Stomach (tissue), 9 donors: ENCODE results near the gene C1QTNF5. TPM values are rescaled to one million over a fixed set of nuclear protein-coding genes. Genes with fewer than 3 reads are reported as not detected.

Experiments used
- DNase-seq, 2 donors: peaks; one replicate each; pipeline versions ENCODE4 v3.0.0 to v3.0.0-alpha.2; 2013 to 2019
- H3K27ac ChIP-seq, 5 donors: fragments of 200-600 bp in 4 of 5; sonication (generic) in 4 of 5; one replicate each; pipeline ENCODE4 v1.5.1; 2013 to 2019; ENCODE audit warnings: mild to moderate bottlenecking in 1 of 5, moderate library complexity in 1 of 5
- H3K27me3 ChIP-seq, 3 donors: fragments of 200-600 bp; sonication (generic); one replicate each; pipeline ENCODE4 v1.5.1; 2017 to 2019; ENCODE audit warnings: mixed run types in 1 of 3
- H3K36me3 ChIP-seq, 4 donors: fragments of 200-600 bp; sonication (generic); 1 replicate in 3 of 4; 2 replicates in 1 of 4; pipeline ENCODE4 v1.5.1; 2016 to 2019
- H3K4me1 ChIP-seq, 4 donors: fragments of 200-600 bp; sonication (generic); one replicate each; pipeline ENCODE4 v1.5.1; 2016 to 2019
- H3K4me3 ChIP-seq, 4 donors: fragments of 200-600 bp; sonication (generic) in 3 of 4; one replicate each; pipeline ENCODE4 v1.5.1; 2016 to 2019; ENCODE audit warnings: mild to moderate bottlenecking in 1 of 4
- H3K9me3 ChIP-seq, 4 donors: fragments of 200-600 bp; sonication (generic); one replicate each; pipeline ENCODE4 v1.5.1; 2016 to 2019
- EP300 ChIP-seq: sonication (generic); formaldehyde crosslinking; IDR thresholded peaks from one replicate; pipeline ENCODE4 v1.6.1; 2017; ENCODE audit warnings: antibody characterized with exemption
- POLR2A ChIP-seq, 4 donors: fragments of 450-650 bp; IDR thresholded peaks; one replicate each; pipeline ENCODE4 v1.6.1; 2016; ENCODE audit warnings: antibody characterized with exemption in 4 of 4, control low read depth in 2 of 4, mild to moderate bottlenecking in 1 of 4, moderate library complexity in 1 of 4
- POLR2AphosphoS5 ChIP-seq, 3 donors: sonication (generic); formaldehyde crosslinking; IDR thresholded peaks; one replicate each; pipeline ENCODE4 v1.6.1; 2016; ENCODE audit warnings: antibody characterized with exemption in 3 of 3
- WGBS, 5 donors: extraction: QIAGEN DNeasy Blood & Tissue Kit in 3 of 5; methylation state at CpG; one replicate each; pipeline versions ENCODE4 v1.1.5 to v1.1.7; 2013 to 2018; 5-methylcytosine and 5-hydroxymethylcytosine counted together
- intact Hi-C: fragments of 100-400 bp; cut with DNase I; formaldehyde crosslinking; loops from one replicate; pipeline ENCODE4 v1.15.1; 2023; ENCODE audit warnings: low total_unique reads
- polyA plus RNA-seq, 3 donors: library from polyadenylated mRNA; stranded (reverse); fragments of 200-250 nt; gene quantifications; one replicate each; pipeline ENCODE4 v1.2.3, GENCODE V29; 2013
- total RNA-seq, 5 donors: library from RNA; depleted of rRNA; stranded (reverse); fragments of >200 nt; gene quantifications; one replicate each; pipeline versions ENCODE4 v1.1.0 to v1.2.3, GENCODE V29; 2014 to 2016
- TF ChIP-seq, protein P1 (sequence below), 7 experiments: fragments of 450-650 bp in 4 of 7; fragments of 200-600 bp in 3 of 7; sonication (generic) in 3 of 7; IDR thresholded peaks; one replicate each; pipeline ENCODE4 v1.5.1; 2016 to 2019; ENCODE audit warnings: antibody characterized with exemption in 7 of 7, control low read depth in 2 of 7, mild to moderate bottlenecking in 1 of 7
- donor health status: healthy with polysubstance abuse.
- donor health status: Bipolar disorder and iron deficiency.
- donor health status: healthy.

Gene C1QTNF5
- total and polyA plus RNA-seq, 8 donors, result 11.4 to 169 (median 19.0) TPM

DNA sequence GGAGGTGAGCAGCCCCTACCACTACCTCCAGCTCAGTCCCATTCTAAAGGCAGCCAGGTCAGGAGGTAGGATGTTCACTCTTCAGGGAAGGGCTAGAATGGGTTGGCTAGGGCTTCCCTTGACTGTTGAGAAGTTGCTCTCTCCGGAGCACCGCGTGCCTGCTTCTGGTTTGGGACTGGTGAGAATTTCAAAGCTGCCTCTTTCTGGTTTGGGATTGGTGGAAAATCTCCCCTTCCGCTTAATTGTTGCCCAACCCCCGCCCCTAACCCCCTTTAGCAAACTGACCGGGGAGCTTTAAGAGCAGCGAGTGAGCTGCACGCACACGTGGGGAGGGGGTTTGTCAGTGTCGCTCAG is 40.1 kb upstream of the C1QTNF5 start:
- Histone ChIP-seq H3K9me3 (no peaks in the 10 kb centered on the region), H3K27me3 (no peaks in the 10 kb centered on the region), H3K4me3 (peak overlapping the region; percentile 47 to 57 (median 51)), H3K27ac (peak overlapping the region in 3 of 5 donors; percentile 66 to 85 (median 71)), H3K4me1 (peaks cover 26 to 61% (median 42%) of the 10 kb centered on the region in 4 donors), H3K36me3 (no peaks in the 10 kb centered on the region)
- DNase-seq, result peak in 1 of 2 donors; percentile 49
- TF ChIP-seq, protein P1, sequence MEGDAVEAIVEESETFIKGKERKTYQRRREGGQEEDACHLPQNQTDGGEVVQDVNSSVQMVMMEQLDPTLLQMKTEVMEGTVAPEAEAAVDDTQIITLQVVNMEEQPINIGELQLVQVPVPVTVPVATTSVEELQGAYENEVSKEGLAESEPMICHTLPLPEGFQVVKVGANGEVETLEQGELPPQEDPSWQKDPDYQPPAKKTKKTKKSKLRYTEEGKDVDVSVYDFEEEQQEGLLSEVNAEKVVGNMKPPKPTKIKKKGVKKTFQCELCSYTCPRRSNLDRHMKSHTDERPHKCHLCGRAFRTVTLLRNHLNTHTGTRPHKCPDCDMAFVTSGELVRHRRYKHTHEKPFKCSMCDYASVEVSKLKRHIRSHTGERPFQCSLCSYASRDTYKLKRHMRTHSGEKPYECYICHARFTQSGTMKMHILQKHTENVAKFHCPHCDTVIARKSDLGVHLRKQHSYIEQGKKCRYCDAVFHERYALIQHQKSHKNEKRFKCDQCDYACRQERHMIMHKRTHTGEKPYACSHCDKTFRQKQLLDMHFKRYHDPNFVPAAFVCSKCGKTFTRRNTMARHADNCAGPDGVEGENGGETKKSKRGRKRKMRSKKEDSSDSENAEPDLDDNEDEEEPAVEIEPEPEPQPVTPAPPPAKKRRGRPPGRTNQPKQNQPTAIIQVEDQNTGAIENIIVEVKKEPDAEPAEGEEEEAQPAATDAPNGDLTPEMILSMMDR (IDR thresholded peaks at IDR 0.05), result no peak
- TF ChIP-seq POLR2AphosphoS5 (IDR thresholded peaks at IDR 0.05) (no peak), POLR2A (IDR thresholded peaks at IDR 0.05) (no peak), EP300 (no peak)
- intact Hi-C loops, result loop anchor here (10.0 kb wide), 1 partner anchor 94 kb away; no protein-coding TSS in a partner anchor
- WGBS, 5 donors, result 1 to 11% (median 7%) methylated on average over 10 of the region's 10 CpGs

DNA sequence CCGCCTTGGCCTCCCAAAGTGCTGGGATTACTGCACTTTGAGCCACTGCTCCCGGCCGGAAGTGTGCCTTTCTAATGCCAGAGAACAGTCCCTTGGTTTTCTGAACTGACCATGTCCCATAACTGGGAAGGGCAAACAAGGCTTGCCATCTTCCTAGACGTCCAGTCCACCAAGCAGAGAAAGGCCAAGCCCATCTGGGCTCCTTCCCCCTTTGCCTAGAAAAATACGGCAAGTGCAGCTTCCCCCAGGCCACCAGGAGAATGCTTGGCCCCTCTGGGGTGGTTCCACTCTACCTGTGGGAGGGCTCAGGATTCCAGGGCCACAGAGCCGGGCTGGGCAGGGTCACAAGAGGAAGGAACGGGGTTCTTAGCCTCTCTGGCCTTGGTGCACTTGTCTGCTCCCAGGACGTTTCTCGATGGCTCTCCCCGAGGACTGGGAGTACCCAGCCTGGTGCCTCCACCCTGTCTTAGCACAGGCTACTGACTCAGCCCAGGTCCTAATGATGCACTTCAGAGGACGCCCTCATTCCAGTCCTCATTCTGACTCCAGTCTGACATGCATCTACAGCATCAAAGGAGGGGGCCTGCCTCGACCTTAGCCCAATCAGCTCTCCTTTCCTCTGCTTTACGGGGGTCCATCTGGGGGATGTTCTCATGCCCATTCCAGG is 39.6 kb upstream of the C1QTNF5 start:
- no peaks in the 10 kb centered on the region for H3K36me3 ChIP-seq
- TF ChIP-seq POLR2AphosphoS5 (IDR thresholded peaks at IDR 0.05) (no peak), POLR2A (IDR thresholded peaks at IDR 0.05) (no peak), EP300 (no peak)
- TF ChIP-seq, protein P1 (IDR thresholded peaks at IDR 0.05), result no peak
- 67 to 84% (median 81%) methylated on average over 10 to 13 of the region's 13 CpGs for WGBS, 5 donors
- H3K27me3 ChIP-seq, result no peaks in the 10 kb centered on the region
- no peaks in the 10 kb centered on the region for H3K9me3 ChIP-seq
- peaks cover 30 to 66% (median 47%) of the 10 kb centered on the region in 4 donors for H3K4me1 ChIP-seq
- no peak for DNase-seq
- peak overlapping the region in 2 of 4 donors; percentile 47 to 52 for H3K4me3 ChIP-seq
- H3K27ac ChIP-seq, result peak overlapping the region in 2 of 5 donors; percentile 66 to 85
- intact Hi-C loops, result loop anchor here (10.0 kb wide), 1 partner anchor 95 kb away; no protein-coding TSS in a partner anchor

DNA sequence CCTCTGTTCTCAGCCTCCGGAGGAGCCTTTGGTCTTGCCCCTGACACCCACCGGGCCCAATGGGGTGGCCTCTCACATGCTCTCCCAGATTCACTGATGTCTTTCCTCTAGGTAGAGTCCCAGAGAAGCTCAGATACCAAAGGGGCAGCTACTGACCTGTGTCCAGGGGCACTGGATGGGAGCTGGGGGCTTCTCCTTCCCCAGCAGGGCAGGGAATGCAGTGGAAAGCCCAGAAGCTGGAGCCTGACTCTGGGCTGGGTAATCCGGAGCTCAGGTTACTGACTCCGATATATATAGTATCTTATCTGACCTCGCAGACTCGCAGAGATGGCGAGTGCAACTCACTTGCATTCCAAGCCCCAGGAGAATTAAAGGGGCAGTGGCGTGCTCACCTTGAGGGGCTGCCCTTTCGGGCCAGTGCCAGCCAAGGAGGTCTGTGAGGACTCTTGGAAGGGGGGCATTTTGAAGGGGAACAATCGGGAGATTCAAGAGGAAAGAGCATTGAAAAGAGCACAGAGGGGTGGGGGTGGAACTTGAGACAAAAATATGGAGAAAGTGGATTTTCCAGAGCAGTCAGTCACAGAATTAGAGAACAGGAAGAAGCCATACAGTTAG is 38.3 kb upstream of the C1QTNF5 start:
- 38 to 63% (median 53%) methylated on average over 10 of the region's 10 CpGs for WGBS, 5 donors
- intact Hi-C loops, result no loop called here
- no peaks in the 10 kb centered on the region for H3K36me3 ChIP-seq
- H3K4me3 ChIP-seq, result no peak overlapping the region
- TF ChIP-seq, protein P1 (IDR thresholded peaks at IDR 0.05), result no peak
- no peak for TF ChIP-seq POLR2AphosphoS5 (IDR thresholded peaks at IDR 0.05)
- TF ChIP-seq EP300, result no peak
- TF ChIP-seq POLR2A (IDR thresholded peaks at IDR 0.05), result no peak
- H3K4me1 ChIP-seq, result peaks cover 39 to 79% (median 60%) of the 10 kb centered on the region in 4 donors
- H3K9me3 ChIP-seq, result no peaks in the 10 kb centered on the region
- DNase-seq, result peak in 1 of 2 donors; percentile 18
- H3K27me3 ChIP-seq, result no peaks in the 10 kb centered on the region
- peak overlapping the region in 1 of 5 donors; percentile 93 for H3K27ac ChIP-seq

DNA sequence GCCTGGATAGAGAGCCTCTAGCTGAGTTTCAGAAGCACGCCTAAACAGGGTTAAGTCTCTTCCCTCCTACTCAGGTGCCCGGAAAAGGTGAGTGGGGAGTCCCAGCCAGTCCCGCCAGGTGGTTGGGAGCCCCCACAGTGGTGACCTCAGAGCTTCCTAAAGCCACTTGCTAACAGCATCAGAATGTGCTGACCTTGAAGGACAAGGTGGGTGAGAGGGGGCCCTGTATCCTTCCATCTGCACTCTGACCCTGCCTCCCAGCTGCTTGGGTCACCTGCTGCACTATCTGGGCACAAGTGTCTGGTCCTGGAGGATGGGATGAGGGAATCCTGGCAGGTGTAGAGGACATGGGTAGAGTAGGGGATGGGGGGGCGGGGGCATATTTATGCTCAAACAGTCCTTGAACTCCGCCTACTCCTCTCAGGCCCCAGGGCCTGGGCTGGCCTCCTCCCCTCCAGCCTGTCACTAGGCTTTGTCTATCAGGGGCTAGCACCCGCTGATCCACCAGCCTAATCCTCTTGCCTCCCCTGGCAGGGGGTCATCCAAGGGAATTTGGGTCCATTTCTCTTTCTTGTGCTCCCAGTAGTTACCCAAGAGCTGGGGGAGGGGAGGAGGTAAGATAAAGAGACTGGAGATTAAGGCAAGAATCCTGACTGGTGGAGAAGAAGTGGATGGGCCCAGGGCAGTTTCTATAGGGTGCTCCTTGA is 37.4 kb upstream of the C1QTNF5 start:
- no peak for DNase-seq
- H3K27me3 ChIP-seq, result no peaks in the 10 kb centered on the region

More for the DNA sequence above, 37.4 kb upstream of the C1QTNF5 start:
- Histone ChIP-seq H3K36me3 (no peaks in the 10 kb centered on the region), H3K9me3 (no peaks in the 10 kb centered on the region), H3K4me1 (peaks cover 39 to 86% (median 63%) of the 10 kb centered on the region in 4 donors), H3K27ac (peak overlapping the region in 3 of 5 donors; percentile 81 to 93 (median 81)), H3K4me3 (no peak overlapping the region)
- intact Hi-C loops, result no loop called here
- WGBS, 5 donors, result 65 to 81% (median 75%) methylated on average over 5 to 6 of the region's 6 CpGs
- TF ChIP-seq POLR2A (IDR thresholded peaks at IDR 0.05) (no peak), POLR2AphosphoS5 (IDR thresholded peaks at IDR 0.05) (no peak), EP300 (no peak)
- TF ChIP-seq, protein P1 (IDR thresholded peaks at IDR 0.05), result no peak
